GM10248 (cell line): ENCODE results near the gene CSGALNACT2.

Experiments
- CTCF ChIA-PET: fragments of 300-600 bp; sonication (Branson Sonifier 250); formaldehyde crosslinking; extraction: SDS; loops from one replicate; lab custom pipeline; 2021; ENCODE audit warnings: antibody characterized with exemption; lab: Yijun Ruan, JAX
- POLR2A ChIA-PET: fragments of 350-650 bp; sonication (Branson Sonifier 250); formaldehyde crosslinking; extraction: SDS; loops from one replicate; lab custom pipeline; 2020; ENCODE audit warnings: antibody characterized with exemption; lab: Yijun Ruan, JAX
- DNase-seq: peaks from one replicate; pipeline ENCODE4 v3.0.0; 2012; ENCODE audit errors: extremely low spot score
- CTCF ChIP-seq: IDR thresholded peaks from 2 replicates; pipeline ENCODE4 v1.5.1; 2012; ENCODE audit warnings: mild to moderate bottlenecking, low read depth; ENCODE audit errors: extremely low read depth, missing control alignments, control extremely low read depth

The CSGALNACT2 gene

DNA sequence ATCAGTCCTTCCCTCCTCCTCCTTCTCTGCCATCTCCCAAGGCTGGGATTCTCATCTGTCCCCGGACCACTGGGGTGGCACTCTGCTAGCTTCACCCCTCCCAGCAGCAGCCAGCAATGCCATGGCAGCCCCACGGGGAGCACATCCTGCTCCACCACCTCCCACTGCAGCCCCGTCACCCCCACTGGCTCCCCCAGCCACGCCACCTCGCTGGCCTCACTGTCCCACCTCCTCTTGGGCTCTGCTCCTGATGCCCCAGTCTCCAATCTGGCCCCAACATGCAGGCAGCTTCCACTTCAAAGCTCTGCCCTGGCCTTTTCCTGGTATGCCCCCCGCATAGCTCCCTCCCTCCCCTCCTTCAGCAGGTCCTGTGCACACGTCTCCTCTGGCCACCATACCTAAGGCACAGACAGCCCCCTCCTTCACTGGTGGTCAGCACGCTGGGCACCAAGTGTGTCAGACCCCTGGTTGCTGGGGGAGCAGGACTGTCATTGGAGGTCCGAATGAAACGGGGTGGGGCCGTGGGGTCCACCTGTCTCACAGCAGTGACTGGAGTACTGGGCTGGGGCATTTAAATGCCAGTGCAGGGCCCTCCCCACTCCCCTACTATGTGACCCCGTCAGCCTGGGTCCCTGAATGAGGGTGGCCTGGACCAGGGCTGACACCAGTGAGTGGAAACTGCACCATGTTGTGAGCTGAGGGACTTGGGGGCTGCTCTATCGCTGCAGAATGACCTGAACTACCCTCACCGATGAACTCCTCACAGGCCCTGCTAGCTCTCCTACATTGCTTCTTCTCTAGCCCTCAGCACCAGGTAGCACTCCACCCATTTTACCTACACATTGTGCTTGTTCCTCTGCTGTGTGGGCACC lies 89.9 kb downstream of the CSGALNACT2 start:
- CTCF ChIA-PET = no interaction called here
- TF ChIP-seq CTCF = no peak
- POLR2A ChIA-PET = no interaction called here
- no peak for DNase-seq

GRCh38 chr10:43228783-43229207 lies 90.5 kb downstream of the CSGALNACT2 start:
- POLR2A ChIA-PET = no interaction called here
- CTCF ChIA-PET = no interaction called here
- TF ChIP-seq CTCF = no peak
- DNase-seq = no peak

GRCh38 chr10:43229208-43230061 lies 91.2 kb downstream of the CSGALNACT2 start:
- DNase-seq = no peak
- ChIA-PET CTCF (no interaction called here), POLR2A (no interaction called here)
- TF ChIP-seq CTCF = no peak

DNA sequence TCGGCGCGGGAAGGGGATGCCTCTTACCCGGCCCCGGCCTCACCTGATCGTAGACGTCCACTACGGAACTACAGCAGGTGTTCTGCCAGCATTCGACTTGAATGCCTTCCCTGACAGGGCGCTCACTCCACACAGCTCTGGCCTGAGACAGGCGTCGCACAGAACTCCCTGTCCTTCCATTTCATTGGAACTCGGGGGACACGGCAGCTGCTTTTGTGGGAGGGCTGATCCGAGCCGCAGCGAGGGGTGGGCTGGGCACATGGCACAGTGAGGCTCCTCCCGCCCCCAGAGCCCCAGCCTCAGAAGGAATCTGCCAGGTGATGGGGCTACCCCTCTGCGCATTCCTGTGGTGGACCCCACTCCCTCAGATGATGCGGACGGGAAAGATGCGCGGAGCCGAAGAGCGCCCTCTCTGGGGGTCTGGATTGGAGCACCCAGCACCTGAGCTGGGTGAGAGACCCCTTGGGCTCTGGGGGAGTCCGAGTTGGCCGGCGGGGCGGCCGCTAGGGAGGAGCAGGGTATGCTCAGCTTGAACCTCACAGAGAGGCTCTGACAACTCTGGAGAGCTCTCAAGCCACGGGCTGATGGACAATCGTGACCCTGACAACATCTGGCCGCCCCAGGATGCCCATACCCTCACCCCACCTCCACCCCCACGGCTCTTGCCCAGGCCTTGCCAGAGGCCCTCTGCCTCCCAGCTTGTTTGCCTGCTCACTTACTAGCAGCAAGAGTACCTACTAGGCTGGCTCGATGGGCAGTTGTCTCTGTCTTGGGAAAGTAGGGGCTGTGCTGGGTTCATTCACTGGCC lies 92.1 kb downstream of the CSGALNACT2 start:
- ChIA-PET CTCF (no interaction called here), POLR2A (no interaction called here)
- TF ChIP-seq CTCF = no peak
- no peak for DNase-seq

GRCh38 chr10:43230909-43231522 lies 92.8 kb downstream of the CSGALNACT2 start:
- CTCF ChIA-PET = no interaction called here
- POLR2A ChIA-PET = no interaction called here
- DNase-seq = no peak
- TF ChIP-seq CTCF = no peak
